GM10248 (cell line): Measurements from ENCODE around the gene HES4.

Experiments used
- CTCF ChIA-PET: fragments of 300-600 bp; sonication (Branson Sonifier 250); formaldehyde crosslinking; extraction: SDS; loops from one replicate; lab custom pipeline; 2021; ENCODE audit warnings: antibody characterized with exemption; lab: Yijun Ruan, JAX
- POLR2A ChIA-PET: fragments of 350-650 bp; sonication (Branson Sonifier 250); formaldehyde crosslinking; extraction: SDS; loops from one replicate; lab custom pipeline; 2020; ENCODE audit warnings: antibody characterized with exemption; lab: Yijun Ruan, JAX
- DNase-seq: peaks from one replicate; pipeline ENCODE4 v3.0.0; 2012; ENCODE audit errors: extremely low spot score
- TF ChIP-seq, protein P1 (sequence below): IDR thresholded peaks from 2 replicates; pipeline ENCODE4 v1.5.1; 2012; ENCODE audit warnings: mild to moderate bottlenecking, low read depth; ENCODE audit errors: extremely low read depth, missing control alignments, control extremely low read depth

Gene HES4, protein sequence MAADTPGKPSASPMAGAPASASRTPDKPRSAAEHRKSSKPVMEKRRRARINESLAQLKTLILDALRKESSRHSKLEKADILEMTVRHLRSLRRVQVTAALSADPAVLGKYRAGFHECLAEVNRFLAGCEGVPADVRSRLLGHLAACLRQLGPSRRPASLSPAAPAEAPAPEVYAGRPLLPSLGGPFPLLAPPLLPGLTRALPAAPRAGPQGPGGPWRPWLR

DNA sequence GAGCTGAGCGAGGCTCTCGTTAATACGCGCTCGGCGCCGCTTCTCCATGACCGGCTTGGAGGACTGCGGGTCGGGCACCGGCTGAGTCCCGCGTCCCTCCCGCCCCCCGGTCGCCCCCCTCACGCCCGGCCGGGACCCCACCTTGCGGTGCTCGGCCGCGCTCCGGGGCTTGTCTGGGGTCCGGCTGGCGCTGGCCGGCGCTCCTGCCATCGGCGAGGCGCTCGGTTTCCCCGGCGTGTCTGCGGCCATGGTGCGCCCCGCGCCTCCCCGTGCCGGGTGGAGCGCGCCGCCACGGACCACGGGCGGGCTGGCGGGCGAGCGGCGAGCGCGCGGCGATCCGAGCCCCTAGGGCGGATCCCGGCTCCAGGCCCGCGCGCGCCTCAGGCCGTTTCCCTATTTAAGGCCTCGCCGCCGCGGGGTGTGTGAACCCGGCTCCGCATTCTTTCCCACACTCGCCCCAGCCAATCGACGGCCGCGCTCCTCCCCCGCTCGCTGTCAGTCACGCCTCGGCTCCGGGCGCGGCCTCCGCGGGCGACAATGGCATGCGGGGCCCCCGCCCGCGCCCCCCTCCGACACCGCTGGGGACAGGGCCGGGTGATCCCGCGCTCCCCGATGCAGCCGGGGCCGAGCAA, at the start of gene HES4:
Gene HES4, minus strand, starts transcription at position 373 of the 632 bp plus-strand sequence. Its CDS starts 124 bp downstream, at position 249.
- DNase-seq, result peak; percentile 75
- TF ChIP-seq, protein P1, sequence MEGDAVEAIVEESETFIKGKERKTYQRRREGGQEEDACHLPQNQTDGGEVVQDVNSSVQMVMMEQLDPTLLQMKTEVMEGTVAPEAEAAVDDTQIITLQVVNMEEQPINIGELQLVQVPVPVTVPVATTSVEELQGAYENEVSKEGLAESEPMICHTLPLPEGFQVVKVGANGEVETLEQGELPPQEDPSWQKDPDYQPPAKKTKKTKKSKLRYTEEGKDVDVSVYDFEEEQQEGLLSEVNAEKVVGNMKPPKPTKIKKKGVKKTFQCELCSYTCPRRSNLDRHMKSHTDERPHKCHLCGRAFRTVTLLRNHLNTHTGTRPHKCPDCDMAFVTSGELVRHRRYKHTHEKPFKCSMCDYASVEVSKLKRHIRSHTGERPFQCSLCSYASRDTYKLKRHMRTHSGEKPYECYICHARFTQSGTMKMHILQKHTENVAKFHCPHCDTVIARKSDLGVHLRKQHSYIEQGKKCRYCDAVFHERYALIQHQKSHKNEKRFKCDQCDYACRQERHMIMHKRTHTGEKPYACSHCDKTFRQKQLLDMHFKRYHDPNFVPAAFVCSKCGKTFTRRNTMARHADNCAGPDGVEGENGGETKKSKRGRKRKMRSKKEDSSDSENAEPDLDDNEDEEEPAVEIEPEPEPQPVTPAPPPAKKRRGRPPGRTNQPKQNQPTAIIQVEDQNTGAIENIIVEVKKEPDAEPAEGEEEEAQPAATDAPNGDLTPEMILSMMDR, result no peak
- ChIA-PET CTCF (interaction anchor here (0.7 to 1.0 kb wide), 2 partner anchors 18 to 19 kb away, joined by 4 read pairs; partner anchors contain the start of gene PERM1), POLR2A (no interaction called here)

DNA sequence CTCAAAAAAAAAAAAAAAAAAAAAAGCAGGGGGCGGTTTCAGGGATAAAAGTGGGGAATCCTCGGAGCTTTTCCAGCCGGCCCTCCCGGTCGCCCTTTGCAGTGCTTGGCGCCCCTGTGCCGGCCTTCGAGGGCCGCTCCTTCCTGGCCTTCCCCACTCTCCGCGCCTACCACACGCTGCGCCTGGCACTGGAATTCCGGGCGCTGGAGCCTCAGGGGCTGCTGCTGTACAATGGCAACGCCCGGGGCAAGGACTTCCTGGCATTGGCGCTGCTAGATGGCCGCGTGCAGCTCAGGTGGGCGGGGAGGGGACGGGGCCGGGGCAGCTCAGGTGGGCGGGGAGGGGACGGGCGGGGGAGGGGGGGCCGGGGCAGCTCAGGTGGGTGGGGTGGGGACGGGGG, 48.9 kb upstream of the HES4 start:
- TF ChIP-seq, protein P1, result no peak
- POLR2A ChIA-PET, result no interaction called here
- CTCF ChIA-PET, result interaction anchor here (1.4 to 2.1 kb wide), 2 partner anchors 16 kb away, joined by 4 read pairs; no protein-coding TSS in a partner anchor
- no peak for DNase-seq

DNA sequence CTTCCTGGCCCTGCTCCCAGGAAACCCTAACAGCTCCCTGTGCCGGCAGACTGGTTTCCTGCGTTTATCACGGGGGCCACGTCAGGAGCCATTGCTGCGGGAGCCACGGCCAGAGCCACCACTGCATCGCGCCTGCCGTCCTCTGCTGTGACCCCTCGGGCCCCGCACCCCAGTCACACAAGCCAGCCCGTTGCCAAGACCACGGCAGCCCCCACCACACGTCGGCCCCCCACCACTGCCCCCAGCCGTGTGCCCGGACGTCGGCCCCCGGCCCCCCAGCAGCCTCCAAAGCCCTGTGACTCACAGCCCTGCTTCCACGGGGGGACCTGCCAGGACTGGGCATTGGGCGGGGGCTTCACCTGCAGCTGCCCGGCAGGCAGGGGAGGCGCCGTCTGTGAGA, 48.1 kb upstream of the HES4 start:
- TF ChIP-seq, protein P1, result no peak
- POLR2A ChIA-PET, result no interaction called here
- CTCF ChIA-PET, result interaction anchor here (1.4 to 2.1 kb wide), 3 partner anchors 15 to 16 kb away, joined by 3 to 4 read pairs (median 4); no protein-coding TSS in a partner anchor

DNA sequence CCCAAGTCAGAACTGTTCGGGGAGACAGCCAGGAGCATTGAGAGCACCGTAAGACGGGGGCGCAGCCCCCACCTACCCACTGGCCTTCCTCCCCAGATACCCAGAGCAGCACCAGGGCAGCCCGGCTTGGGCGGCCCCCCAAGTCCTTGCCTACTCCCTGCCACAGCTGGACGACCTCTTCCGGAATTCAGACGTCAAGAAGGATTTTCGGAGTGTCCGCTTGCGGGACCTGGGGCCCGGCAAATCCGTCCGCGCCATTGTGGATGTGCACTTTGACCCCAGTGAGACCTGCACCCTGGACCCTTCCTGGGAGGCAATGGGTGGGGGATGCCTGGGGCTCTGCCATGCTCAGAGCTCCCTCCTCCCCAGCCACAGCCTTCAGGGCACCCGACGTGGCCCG, 47.5 kb upstream of the HES4 start:
- CTCF ChIA-PET, result interaction anchor here (1.0 to 1.4 kb wide), 2 partner anchors 17 to 46 kb away, joined by 3 read pairs; no protein-coding TSS in a partner anchor
- DNase-seq, result no peak
- TF ChIP-seq, protein P1, result no peak
- POLR2A ChIA-PET, result no interaction called here

More for the DNA sequence above, 48.1 kb upstream of the HES4 start:
- no peak for DNase-seq

DNA sequence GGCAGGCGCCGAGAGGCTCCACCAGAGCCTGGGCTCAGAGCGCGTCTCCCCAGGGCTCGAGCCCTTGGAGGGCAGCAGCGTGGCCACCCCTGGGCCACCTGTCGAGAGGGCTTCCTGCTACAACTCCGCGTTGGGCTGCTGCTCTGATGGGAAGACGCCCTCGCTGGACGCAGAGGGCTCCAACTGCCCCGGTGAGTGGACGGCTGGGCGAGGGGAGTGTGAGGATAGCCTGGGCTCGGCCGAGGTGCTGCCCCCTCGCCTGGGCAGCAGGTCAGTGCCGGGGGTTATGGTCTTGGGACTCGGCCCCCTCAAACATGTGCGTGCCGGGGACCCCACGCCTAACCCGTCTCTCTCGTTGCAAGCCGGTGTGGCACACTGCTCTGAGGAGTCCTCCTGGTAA, 46.9 kb upstream of the HES4 start:
- DNase-seq, result no peak
- ChIA-PET CTCF (interaction anchor here (1.0 to 1.4 kb wide), 2 partner anchors 17 to 46 kb away, joined by 3 read pairs; no protein-coding TSS in a partner anchor), POLR2A (no interaction called here)
- TF ChIP-seq, protein P1, result no peak

DNA sequence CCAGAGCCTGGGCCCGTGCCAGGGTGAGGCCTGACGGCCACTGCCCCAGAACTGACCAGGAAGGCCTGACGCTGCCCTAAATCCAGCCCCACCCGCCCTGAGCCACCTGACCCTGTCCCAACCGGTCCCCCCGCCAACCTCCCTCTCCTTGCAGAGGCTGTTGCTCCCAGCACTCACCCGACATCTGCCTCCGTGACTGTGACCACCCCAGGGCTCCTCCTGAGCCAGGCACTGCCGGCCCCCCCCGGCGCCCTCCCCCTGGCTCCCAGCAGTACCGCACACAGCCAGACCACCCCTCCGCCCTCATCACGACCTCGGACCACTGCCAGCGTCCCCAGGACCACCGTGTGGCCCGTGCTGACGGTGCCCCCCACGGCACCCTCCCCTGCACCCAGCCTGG, 46.3 kb upstream of the HES4 start:
- no peak for DNase-seq
- POLR2A ChIA-PET, result no interaction called here
- TF ChIP-seq, protein P1, result no peak
- CTCF ChIA-PET, result no interaction called here
